GM08714 (cell line): ENCODE results near the gene TSPAN9.

Source experiments
- H3K4me3 ChIP-seq: fragments of 200-500 bp; sonication (Bioruptor generic); 2 replicates; pipeline ENCODE4 v1.5.1; 2014; ENCODE audit warnings: mild to moderate bottlenecking, low read length, inconsistent platforms
- ZNF274 ChIP-seq: IDR thresholded peaks from 2 replicates; pipeline ENCODE4 v1.6.1; 2012; ENCODE audit warnings: mild to moderate bottlenecking, low read depth, low read length

The TSPAN9 gene

DNA sequence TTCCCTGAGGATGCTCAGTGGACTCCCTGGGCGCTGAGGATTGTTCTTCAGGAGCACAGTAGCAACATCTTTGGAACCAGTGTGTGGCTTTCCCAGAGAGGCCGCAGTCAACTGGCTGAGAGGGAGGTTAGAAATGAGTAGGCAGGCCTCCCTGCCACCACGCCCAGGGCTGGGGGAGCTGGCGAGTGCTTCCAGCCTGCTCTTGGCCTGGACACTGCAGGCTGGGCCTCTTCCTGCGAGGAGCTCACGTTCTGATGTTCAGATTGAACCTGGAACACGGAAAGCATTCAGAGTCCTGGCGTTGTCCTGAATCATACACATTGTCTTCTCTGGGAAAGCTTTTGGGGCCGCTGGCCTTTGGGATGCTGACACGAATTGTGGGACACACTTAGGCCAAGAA lies 15.6 kb downstream of the TSPAN9 start:
- no peak overlapping the region for H3K4me3 ChIP-seq
- TF ChIP-seq ZNF274 = no peak

- no peak overlapping the region for H3K4me3 ChIP-seq
- no peak for TF ChIP-seq ZNF274
Observed at GRCh38 chr12:3097186-3097804, 20.1 kb downstream of the TSPAN9 start.

DNA sequence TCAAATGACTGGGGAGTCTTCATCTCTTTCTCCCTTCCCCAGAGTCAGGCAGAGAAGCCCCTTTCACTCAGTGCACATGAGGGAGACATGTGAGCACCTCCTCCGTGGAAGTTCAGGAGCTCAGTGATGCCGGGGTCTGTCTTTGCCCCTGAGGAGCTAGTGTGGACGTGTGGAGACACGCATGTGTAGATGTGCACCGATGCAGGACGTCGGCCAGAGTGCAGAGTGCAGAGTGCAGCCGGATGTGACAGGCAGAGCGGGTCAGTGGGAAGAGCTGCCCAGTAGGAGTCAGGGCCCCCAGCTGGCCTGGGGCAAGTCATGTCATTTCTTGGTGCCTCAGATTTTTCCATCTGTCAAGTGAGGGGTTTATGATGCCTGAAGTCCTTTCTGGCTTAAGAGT lies 20.7 kb downstream of the TSPAN9 start:
- no peak overlapping the region for H3K4me3 ChIP-seq

GRCh38 chr12:3098436-3098835 lies 21.3 kb downstream of the TSPAN9 start:
- H3K4me3 ChIP-seq = no peak overlapping the region
- no peak for TF ChIP-seq ZNF274

More for the DNA sequence above, 20.7 kb downstream of the TSPAN9 start:
- TF ChIP-seq ZNF274 = no peak

- no peak for TF ChIP-seq ZNF274
- no peak overlapping the region for H3K4me3 ChIP-seq
Observed at GRCh38 chr12:3099146-3099545, 22.0 kb downstream of the TSPAN9 start.

DNA sequence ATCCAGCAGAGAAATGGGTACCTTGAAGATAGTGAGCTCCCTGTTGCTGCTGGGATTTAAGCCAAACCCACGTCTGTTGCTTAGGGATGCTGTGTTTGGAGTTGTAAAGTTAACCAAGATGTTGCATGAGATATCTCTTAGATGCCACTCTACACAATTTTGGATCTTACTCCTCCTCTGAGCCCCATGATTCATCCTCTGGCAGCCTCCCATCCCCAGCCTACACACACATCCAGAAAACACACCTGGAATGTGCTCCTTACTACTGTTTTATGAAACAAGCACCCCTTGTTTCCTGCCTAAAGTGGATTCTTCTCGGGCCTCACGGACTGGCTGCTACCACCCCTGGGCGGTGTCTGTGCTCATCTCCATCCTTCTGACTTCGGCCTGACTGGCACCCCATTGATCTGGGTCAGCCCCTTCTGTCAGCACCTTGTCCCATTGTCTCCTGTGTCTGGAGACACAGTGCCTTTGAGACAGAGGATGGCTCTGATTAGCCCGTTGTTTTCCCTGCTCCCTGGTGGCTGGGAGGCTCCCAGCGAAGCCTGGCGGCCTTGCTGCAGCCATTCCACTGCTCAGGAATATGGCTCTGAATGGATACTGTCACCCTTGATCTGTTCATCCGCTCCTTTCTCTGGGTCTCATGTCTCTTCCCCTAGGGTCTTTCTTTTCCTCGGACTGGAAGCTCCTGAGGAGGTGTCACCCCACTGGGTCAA lies 24.3 kb downstream of the TSPAN9 start:
- no peak for TF ChIP-seq ZNF274
- H3K4me3 ChIP-seq = no peak overlapping the region

- no peak for TF ChIP-seq ZNF274
- H3K4me3 ChIP-seq = no peak overlapping the region
Observed at GRCh38 chr12:3102771-3103410, 25.7 kb downstream of the TSPAN9 start.

DNA sequence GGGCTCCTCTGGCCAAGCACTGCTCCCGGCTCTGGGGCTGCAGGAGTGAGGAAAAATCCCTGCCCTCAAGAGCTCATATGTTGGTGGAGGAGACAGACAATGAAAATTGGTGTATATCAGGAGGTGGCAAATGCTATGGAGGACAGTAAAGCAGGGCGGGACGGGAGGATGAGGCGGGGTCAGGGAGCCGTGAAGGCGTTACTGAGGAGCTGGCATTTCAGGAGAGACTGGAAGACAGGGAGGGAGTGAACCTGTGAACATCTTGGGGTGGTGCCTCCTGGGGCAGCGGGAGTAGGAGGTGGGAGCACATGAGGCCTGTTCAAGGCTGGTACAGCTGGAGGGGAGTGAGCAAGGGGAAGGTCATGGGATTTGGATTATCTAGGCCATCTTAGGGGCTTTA lies 26.6 kb downstream of the TSPAN9 start:
- no peak overlapping the region for H3K4me3 ChIP-seq
- TF ChIP-seq ZNF274 = no peak

- H3K4me3 ChIP-seq = no peak overlapping the region
- TF ChIP-seq ZNF274 = no peak
Observed at GRCh38 chr12:3105690-3106479, 28.7 kb downstream of the TSPAN9 start.

- H3K4me3 ChIP-seq = no peak overlapping the region
- TF ChIP-seq ZNF274 = no peak
Observed at GRCh38 chr12:3106579-3106978, 29.4 kb downstream of the TSPAN9 start.

DNA sequence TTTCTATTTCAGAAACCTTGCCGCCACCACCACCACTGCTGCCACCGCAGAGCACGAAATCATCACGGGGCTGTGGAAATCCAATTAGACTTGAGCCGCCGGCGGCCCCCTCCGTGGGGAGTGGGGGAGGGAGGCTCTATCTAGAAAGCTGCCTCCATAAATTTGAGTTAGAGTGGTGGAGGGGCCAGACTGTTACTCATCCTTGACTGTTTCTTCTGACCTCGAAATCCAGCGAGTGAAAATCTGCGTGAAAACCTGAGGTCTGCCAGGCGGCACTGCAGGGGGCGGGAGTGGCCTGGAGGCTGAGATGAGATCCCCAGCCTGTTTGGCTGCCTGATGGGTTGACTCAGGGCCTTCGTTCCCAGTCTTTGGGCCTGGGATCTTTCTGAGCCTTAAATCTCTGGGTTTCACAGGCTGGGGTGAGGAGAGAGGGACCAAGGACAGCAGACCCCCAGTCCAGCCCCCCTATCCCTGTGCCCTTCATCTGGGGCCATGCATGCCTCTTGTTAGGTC lies 29.9 kb downstream of the TSPAN9 start:
- no peak overlapping the region for H3K4me3 ChIP-seq
- no peak for TF ChIP-seq ZNF274

- no peak overlapping the region for H3K4me3 ChIP-seq
- no peak for TF ChIP-seq ZNF274
Observed at GRCh38 chr12:3107954-3108353, 30.8 kb downstream of the TSPAN9 start.

DNA sequence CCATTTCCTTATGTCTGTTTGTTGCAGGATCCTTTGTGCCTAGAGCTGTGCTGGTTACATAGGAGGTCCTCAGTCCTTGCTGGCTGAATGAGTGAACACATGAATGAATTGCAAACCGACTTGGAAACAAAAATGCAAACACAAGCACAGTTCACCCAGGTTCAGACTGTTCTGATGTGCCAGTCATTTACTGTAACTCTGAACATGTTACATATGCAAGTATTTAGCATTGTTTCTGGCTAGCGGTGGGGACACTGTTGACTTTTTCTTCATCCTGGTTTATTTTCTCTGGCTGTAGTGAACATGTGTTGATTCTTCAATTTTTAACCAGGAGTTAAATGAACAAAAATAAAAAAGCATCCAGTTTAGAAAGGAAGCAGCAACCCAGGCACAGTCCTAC lies 33.4 kb downstream of the TSPAN9 start:
- no peak overlapping the region for H3K4me3 ChIP-seq
- TF ChIP-seq ZNF274 = no peak

DNA sequence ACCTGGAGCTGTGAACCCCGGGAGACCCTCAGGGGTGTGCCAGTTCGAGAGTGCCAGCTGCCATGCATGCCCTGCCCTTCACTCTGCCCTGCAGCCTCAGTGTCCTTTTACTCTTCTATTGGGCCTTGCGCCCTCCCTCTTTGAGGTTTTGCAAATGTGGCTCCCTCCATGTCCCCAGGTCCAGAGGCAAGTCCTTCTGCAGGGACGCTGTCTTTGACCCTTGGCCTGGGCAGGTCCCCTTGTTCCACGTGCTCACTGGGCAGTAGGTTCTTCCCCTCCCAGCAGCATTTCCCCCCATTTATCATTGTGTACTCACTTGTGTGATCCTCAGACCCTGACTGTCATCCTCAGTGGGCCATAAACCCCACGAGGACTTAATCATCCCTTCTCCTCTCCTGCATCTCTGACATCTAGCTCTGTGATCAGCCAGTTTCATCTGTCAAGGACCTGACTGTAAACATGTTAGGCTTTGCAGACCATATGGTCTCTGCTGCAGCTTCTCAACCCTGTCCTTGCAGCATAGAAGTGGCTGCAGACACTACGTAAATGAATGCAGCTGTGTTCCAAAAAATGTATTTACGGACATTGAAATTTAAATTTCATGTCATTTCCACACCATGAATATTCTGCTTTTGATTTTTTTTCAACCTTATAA lies 36.6 kb downstream of the TSPAN9 start:
- no peak for TF ChIP-seq ZNF274
- no peak overlapping the region for H3K4me3 ChIP-seq
